ENCODE measurements around the gene TRAPPC10. TPM values are rescaled to one million over a fixed set of nuclear protein-coding genes. Genes with fewer than 3 reads are reported as not detected.

Gene TRAPPC10
- total and polyA plus RNA-seq, 10 donors, result 6.0 to 83.2 (median 63.3) TPM

DNA sequence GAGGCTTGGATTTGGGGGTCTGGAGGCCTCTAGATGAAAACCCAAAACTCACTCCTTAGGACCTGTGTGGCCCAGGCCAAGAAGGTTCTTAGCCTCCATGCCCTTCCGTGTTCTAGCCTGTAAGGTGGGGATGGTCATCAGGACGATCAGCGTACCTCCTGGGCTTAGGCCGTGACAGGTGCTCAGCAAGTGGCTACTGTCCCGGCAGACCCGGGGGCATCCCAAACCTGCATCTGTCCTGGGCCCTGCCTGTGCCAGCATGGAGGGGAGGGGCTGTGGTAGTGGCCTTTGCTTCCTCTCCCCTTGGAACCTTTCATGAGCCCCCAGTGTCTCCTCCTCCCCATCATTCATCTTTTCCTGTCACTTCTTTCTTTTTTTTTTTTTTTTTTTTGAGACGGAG lies 22.7 kb upstream of the TRAPPC10 start:
- 85 to 91% (median 88%) methylated on average over 6 to 7 of the region's 7 CpGs for WGBS, 5 donors
- H3K4me1 ChIP-seq, result peaks cover 3 to 38% (median 17%) of the 10 kb centered on the region in 6 donors

GRCh38 chr21:43991447-43991991 lies 20.6 kb upstream of the TRAPPC10 start:
- H3K9me3 ChIP-seq, result no peaks in the 10 kb centered on the region
- peaks cover 0 to 28% (median 10%) of the 10 kb centered on the region in 6 donors for H3K4me1 ChIP-seq
- peak in 2 of 3 donors; percentile 65 to 66 for TF ChIP-seq POLR2AphosphoS5 (IDR thresholded peaks at IDR 0.05)
- no peak for TF ChIP-seq POLR2A (IDR thresholded peaks at IDR 0.05)
- intact Hi-C loops (cut with DNase I; ENCODE audit: low total_unique reads), result no loop called here
- no peaks in the 10 kb centered on the region for H3K36me3 ChIP-seq
- H3K27ac ChIP-seq, result peak overlapping the region in 4 of 8 donors; percentile 36 to 45 (median 41)
- 82 to 89% (median 84%) methylated on average over 30 to 33 of the region's 33 CpGs for WGBS, 5 donors
- H3K27me3 ChIP-seq (replicated peaks in 1 of 7), result peaks cover 0 to 16% (median 0%) of the 10 kb centered on the region in 7 donors
- no peak overlapping the region for H3K4me3 ChIP-seq
- DNase-seq, result peak; percentile 80

More for the DNA sequence above, 22.7 kb upstream of the TRAPPC10 start:
- no peak for TF ChIP-seq CTCF (IDR thresholded peaks at IDR 0.05 in 8 of 11, conservative IDR thresholded peaks at IDR 0.05 in 3 of 11)
- TF ChIP-seq POLR2A (IDR thresholded peaks at IDR 0.05), result no peak
- no peak for TF ChIP-seq POLR2AphosphoS5 (IDR thresholded peaks at IDR 0.05)
- H3K36me3 ChIP-seq, result no peaks in the 10 kb centered on the region
- H3K4me3 ChIP-seq, result no peak overlapping the region
- DNase-seq, result no peak
- H3K27me3 ChIP-seq (replicated peaks in 1 of 7), result peaks cover 0 to 11% (median 0%) of the 10 kb centered on the region in 7 donors
- no peak overlapping the region for H3K27ac ChIP-seq
- intact Hi-C loops (cut with DNase I; ENCODE audit: low total_unique reads), result no loop called here
- no peaks in the 10 kb centered on the region for H3K9me3 ChIP-seq

DNA sequence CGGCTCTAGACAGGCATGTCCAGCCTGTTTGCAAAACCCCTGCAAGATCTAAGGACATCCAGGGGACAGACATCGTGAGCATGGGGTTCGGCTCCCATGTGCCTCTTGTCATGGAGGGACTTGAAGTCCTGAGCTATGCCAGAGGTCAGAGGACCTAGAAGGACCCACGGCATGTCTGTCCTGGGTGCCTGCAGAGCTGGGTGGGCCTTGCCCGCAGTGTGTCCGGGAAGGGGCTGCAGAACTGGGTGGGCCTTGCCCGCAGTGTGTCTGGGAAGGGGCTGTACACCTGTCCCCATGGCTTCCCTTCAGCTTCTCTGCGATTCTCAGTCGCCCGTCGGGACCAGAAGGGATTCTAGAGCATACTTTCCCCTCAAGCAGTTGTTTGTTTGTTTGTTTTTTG lies 20.0 kb upstream of the TRAPPC10 start:
- TF ChIP-seq POLR2A (IDR thresholded peaks at IDR 0.05) (no peak), POLR2AphosphoS5 (IDR thresholded peaks at IDR 0.05) (no peak), CTCF (IDR thresholded peaks at IDR 0.05 in 8 of 11, conservative IDR thresholded peaks at IDR 0.05 in 3 of 11) (no peak)
- Histone ChIP-seq H3K36me3 (no peaks in the 10 kb centered on the region), H3K27me3 (replicated peaks in 1 of 7) (peaks cover 0 to 16% (median 0%) of the 10 kb centered on the region in 7 donors), H3K27ac (peak overlapping the region in 3 of 8 donors; percentile 38 to 45 (median 44)), H3K4me1 (peaks cover 0 to 28% (median 10%) of the 10 kb centered on the region in 6 donors), H3K4me3 (no peak overlapping the region), H3K9me3 (no peaks in the 10 kb centered on the region)
- no peak for DNase-seq
- intact Hi-C loops (cut with DNase I; ENCODE audit: low total_unique reads), result no loop called here
- WGBS, 5 donors, result 92 to 97% (median 94%) methylated on average over 10 to 11 of the region's 11 CpGs

DNA sequence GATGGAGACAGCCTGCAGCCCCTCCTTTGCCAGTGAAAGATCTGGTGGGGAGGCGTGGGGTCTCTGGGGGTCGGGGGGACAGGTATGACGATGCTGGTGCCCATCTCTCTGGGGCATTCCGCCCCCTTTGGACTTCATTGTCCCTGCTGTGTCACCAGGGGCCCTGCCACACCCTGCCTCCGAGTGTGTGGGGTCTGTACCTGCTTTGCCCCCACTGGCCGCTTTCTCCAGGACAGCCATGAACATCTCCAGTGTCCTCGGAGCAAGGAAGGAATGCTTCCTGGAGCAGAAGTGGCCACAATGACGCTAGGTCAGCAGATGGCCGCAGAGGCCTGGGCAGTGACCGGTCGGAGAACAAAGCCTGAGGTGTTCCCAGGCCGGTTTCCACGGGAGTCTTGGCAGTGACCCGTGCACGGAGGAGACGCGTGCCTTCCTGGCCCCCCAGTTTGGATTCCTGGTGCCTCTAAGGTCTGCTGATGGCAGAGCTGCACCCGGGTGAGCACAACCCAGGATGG lies 18.6 kb upstream of the TRAPPC10 start:
- Histone ChIP-seq H3K27me3 (replicated peaks in 1 of 7) (peaks cover 0 to 16% (median 0%) of the 10 kb centered on the region in 7 donors), H3K4me3 (no peak overlapping the region), H3K4me1 (peaks cover 0 to 28% (median 10%) of the 10 kb centered on the region in 6 donors), H3K36me3 (no peaks in the 10 kb centered on the region), H3K27ac (peak overlapping the region in 5 of 8 donors; percentile 23 to 65 (median 27)), H3K9me3 (no peaks in the 10 kb centered on the region)
- no peak for DNase-seq
- 68 to 82% (median 78%) methylated on average over 9 to 18 of the region's 18 CpGs for WGBS, 5 donors
- no peak for TF ChIP-seq CTCF (IDR thresholded peaks at IDR 0.05 in 8 of 11, conservative IDR thresholded peaks at IDR 0.05 in 3 of 11)
- peak in 1 of 3 donors; percentile 12 for TF ChIP-seq POLR2AphosphoS5 (IDR thresholded peaks at IDR 0.05)
- TF ChIP-seq POLR2A (IDR thresholded peaks at IDR 0.05), result no peak
- intact Hi-C loops (cut with DNase I; ENCODE audit: low total_unique reads), result no loop called here

All from spleen (tissue), 11 donors.